Endothelial cell of umbilical vein (primary cell): ENCODE results near the gene ITPR2. TPM values are rescaled to one million over a fixed set of nuclear protein-coding genes. Genes with fewer than 3 reads are reported as not detected.

ENCODE experiments used
- BruUV-seq: library from RNA; stranded (reverse); fragments of 400-500 nt; replicated peaks from 2 replicates; lab custom pipeline; 2021; lab: Mats Ljungman, UMichigan
- CTCF ChIA-PET: fragments of 300-600, 350-600 bp; sonication (Branson Sonifier 250); formaldehyde crosslinking; loops from one replicate; lab custom pipeline; 2021; ENCODE audit warnings: antibody characterized with exemption, inconsistent platforms; lab: Charles Lee
- POLR2A ChIA-PET: fragments of 300-600, 350-600 bp; sonication (Branson Sonifier 250); formaldehyde crosslinking; loops from one replicate; lab custom pipeline; 2021; ENCODE audit warnings: antibody characterized with exemption, inconsistent platforms; lab: Charles Lee
- DNase-seq: peaks from one replicate; pipeline ENCODE4 v3.0.0-alpha.2; 2011; ENCODE audit warnings: low read depth, low spot score
- FAIRE-seq: peaks from 2 replicates; lab custom pipeline; 2011; peaks lifted over from hg19 to GRCh38; lab: Jason Lieb, UNC
- H2AFZ ChIP-seq: 2 replicates; pipeline ENCODE4 v1.6.0; 2012; ENCODE audit warnings: low read depth, low read length, control low read depth, inconsistent platforms
- H3K27ac ChIP-seq: 2 replicates; pipeline ENCODE4 v1.5.1; 2011; ENCODE audit warnings: low read depth, mild to moderate bottlenecking, control low read depth, low read length, moderate library complexity; ENCODE audit not compliant: insufficient read depth
- H3K27me3 ChIP-seq, 2 experiments: 2 replicates each; pipeline versions ENCODE4 v1.6.0 to v1.6.1; 2011; ENCODE audit warnings: low read length in 2 of 2, mixed read lengths in 1 of 2; ENCODE audit not compliant: control insufficient read depth in 2 of 2, insufficient read depth in 2 of 2
- H3K36me3 ChIP-seq, 2 experiments: 2 replicates in 1 of 2; 3 replicates in 1 of 2; pipeline ENCODE4 v1.5.1; 2011; ENCODE audit warnings: low read length in 2 of 2, mild to moderate bottlenecking in 1 of 2, moderate library complexity in 1 of 2; ENCODE audit not compliant: control insufficient read depth in 2 of 2, insufficient read depth in 2 of 2; ENCODE audit errors: extremely low read depth in 1 of 2
- H3K4me1 ChIP-seq: 3 replicates; pipeline ENCODE4 v1.5.1; 2011; ENCODE audit warnings: mild to moderate bottlenecking, low read length; ENCODE audit not compliant: control insufficient read depth, insufficient read depth; ENCODE audit errors: extremely low read depth
- H3K4me2 ChIP-seq: 2 replicates; pipeline ENCODE4 v1.6.1; 2011; ENCODE audit warnings: low read length, control low read depth, mixed read lengths; ENCODE audit not compliant: insufficient read depth
- H3K4me3 ChIP-seq, 3 experiments: fragments of 200-600 bp in 1 of 3; sonication (generic), shearing (Covaris generic) in 1 of 3; replicated peaks in 1 of 3; 2 replicates each; pipeline ENCODE4 v1.5.1; 2011 to 2016; ENCODE audit warnings: control low read depth in 3 of 3, low read length in 3 of 3, mild to moderate bottlenecking in 2 of 3, inconsistent platforms in 1 of 3, low read depth in 1 of 3, moderate library complexity in 1 of 3; ENCODE audit not compliant: insufficient read depth in 1 of 3
- H3K79me2 ChIP-seq: 2 replicates; pipeline ENCODE4 v1.6.0; 2012; ENCODE audit warnings: low read length, inconsistent platforms; ENCODE audit not compliant: control insufficient read depth, insufficient read depth
- H3K9ac ChIP-seq: replicated peaks from 2 replicates; pipeline ENCODE3; 2011; ENCODE audit warnings: low read length, control low read depth; ENCODE audit not compliant: insufficient read depth; ENCODE audit errors: extremely low read depth
- H3K9me1 ChIP-seq: replicated peaks from 3 replicates; pipeline ENCODE4 v1.6.0; 2011; ENCODE audit warnings: mild to moderate bottlenecking, low read length; ENCODE audit not compliant: control insufficient read depth, insufficient read depth; ENCODE audit errors: extremely low read depth
- H3K9me3 ChIP-seq: replicated peaks from 2 replicates; pipeline ENCODE4 v1.5.1; 2012; ENCODE audit warnings: low read length, inconsistent platforms; ENCODE audit not compliant: control insufficient read depth, insufficient read depth
- H4K20me1 ChIP-seq: replicated peaks from 2 replicates; pipeline ENCODE3; 2011; ENCODE audit warnings: mild to moderate bottlenecking, low read length; ENCODE audit not compliant: control insufficient read depth, insufficient read depth; ENCODE audit errors: extremely low read depth
- CTCF ChIP-seq, 2 donors: IDR thresholded peaks; 1 replicate in 1 of 2; 2 replicates in 1 of 2; pipeline ENCODE4 v1.5.1; 2011; ENCODE audit warnings: low read length in 2 of 2, mild to moderate bottlenecking in 2 of 2, moderate library complexity in 2 of 2, control low read depth in 1 of 2, inconsistent platforms in 1 of 2, low read depth in 1 of 2; ENCODE audit not compliant: insufficient read depth in 1 of 2; ENCODE audit errors: extremely low read depth in 1 of 2
- EZH2 ChIP-seq: IDR thresholded peaks from 2 replicates; pipeline ENCODE4 v1.6.1; 2012; ENCODE audit warnings: borderline replicate concordance, low read depth, mild to moderate bottlenecking, moderate library complexity, low read length, inconsistent platforms; ENCODE audit not compliant: severe bottlenecking
- FOS ChIP-seq: IDR thresholded peaks from 2 replicates; pipeline ENCODE4 v1.6.1; 2011; ENCODE audit warnings: mild to moderate bottlenecking, low read length, moderate library complexity, borderline replicate concordance; ENCODE audit not compliant: insufficient read depth
- GATA2 ChIP-seq: IDR thresholded peaks from 2 replicates; pipeline ENCODE4 v1.7.0; 2011; ENCODE audit warnings: low read depth, mild to moderate bottlenecking, moderate library complexity, mixed read lengths, low read length; ENCODE audit not compliant: insufficient read length, insufficient read depth
- JUN ChIP-seq: IDR thresholded peaks from 2 replicates; pipeline ENCODE4 v1.6.1; 2011; ENCODE audit warnings: borderline replicate concordance, low read depth; ENCODE audit not compliant: insufficient read length, insufficient read depth
- MAX ChIP-seq: IDR thresholded peaks from 2 replicates; pipeline ENCODE4 v1.6.1; 2011; ENCODE audit not compliant: insufficient read depth, insufficient read length
- MYC ChIP-seq: IDR thresholded peaks from one replicate; pipeline ENCODE4 v1.6.1; 2011; ENCODE audit warnings: mild to moderate bottlenecking, low read depth, low read length
- POLR2A ChIP-seq: IDR thresholded peaks from 2 replicates; pipeline ENCODE4 v1.6.1; 2012; ENCODE audit warnings: low read depth, mild to moderate bottlenecking, control low read depth, low read length
- POLR2AphosphoS5 ChIP-seq: IDR thresholded peaks from 2 replicates; pipeline ENCODE4 v1.6.1; 2012; ENCODE audit warnings: low read depth, mild to moderate bottlenecking, control low read depth, low read length, moderate library complexity; ENCODE audit not compliant: insufficient read depth
- dilution Hi-C: fragments of 300-500 bp; cut with MboI; formaldehyde crosslinking; loops from one replicate; pipeline ENCODE4 v1.15.0; 2019; ENCODE audit warnings: low sequenced_read_pairs; ENCODE audit not compliant: extremely low pct_ligation_motif_present
- intact Hi-C: fragments of 100-400 bp; cut with micrococcal nuclease; formaldehyde crosslinking; loops from one replicate; pipeline ENCODE4 v1.10.0; 2022
- polyA plus RNA-seq, 4 experiments: library from polyadenylated mRNA; depleted of rRNA in 3 of 4; stranded (reverse) in 3 of 4; unstranded in 1 of 4; fragments of >200 nt; gene quantifications; 2 replicates each; pipeline versions ENCODE4 v1.2.1 to v1.2.3, GENCODE V29; 2011 to 2012; ENCODE audit warnings: missing spikeins in 1 of 4
- total RNA-seq: library from RNA; stranded (reverse); gene quantifications from 2 replicates; pipeline ENCODE4 v1.2.3, GENCODE V29; 2021

ITPR2 gene
- total and polyA plus RNA-seq, 2 donors (not counting 3 experiments of a cell fraction or from before 2014, with no cell fraction given), result 16.2 to 86.8 TPM

- Histone ChIP-seq H3K79me2 (no peaks in the 10 kb centered on the region), H3K9ac (no peak overlapping the region), H3K9me3 (no peaks in the 10 kb centered on the region), H3K4me1 (no peaks in the 10 kb centered on the region), H4K20me1 (no peaks in the 10 kb centered on the region), H3K4me2 (no peak overlapping the region), H3K9me1 (no peaks in the 10 kb centered on the region), H3K27me3 (no peaks in the 10 kb centered on the region), H3K4me3 (no peak overlapping the region), H2AFZ (no peak overlapping the region), H3K27ac (no peak overlapping the region), H3K36me3 (peaks cover 5% of the 10 kb centered on the region in 2 experiments)
- CTCF ChIA-PET, result interaction anchor here (1.5 kb wide), 1 partner anchor 432 kb away, joined by 3 read pairs; no protein-coding TSS in a partner anchor
- POLR2A ChIA-PET, result no interaction called here
- no peak for FAIRE-seq
- no TSS peak for BruUV-seq
- DNase-seq, result no peak
- dilution Hi-C loops (no loop called here), intact Hi-C loops (no loop called here)
- TF ChIP-seq JUN (no peak), EZH2 (no peak), POLR2AphosphoS5 (no peak)
These were observed 281.6 kb downstream of the ITPR2 start for GRCh38 chr12:26551385-26551784.

GRCh38 chr12:26548227-26548626 lies 284.8 kb downstream of the ITPR2 start:
- Histone ChIP-seq H3K9me3 (no peaks in the 10 kb centered on the region), H4K20me1 (no peaks in the 10 kb centered on the region), H3K4me1 (no peaks in the 10 kb centered on the region), H3K27ac (no peak overlapping the region), H2AFZ (no peak overlapping the region), H3K36me3 (no peaks in the 10 kb centered on the region), H3K4me3 (no peak overlapping the region), H3K79me2 (no peaks in the 10 kb centered on the region), H3K4me2 (no peak overlapping the region), H3K9me1 (no peaks in the 10 kb centered on the region), H3K9ac (no peak overlapping the region), H3K27me3 (no peaks in the 10 kb centered on the region)
- ChIA-PET POLR2A (no interaction called here), CTCF (no interaction called here)
- DNase-seq (no peak), FAIRE-seq (no peak)
- BruUV-seq, result no TSS peak
- no peak for TF ChIP-seq POLR2A
- TF ChIP-seq MAX, result no peak
- no peak for TF ChIP-seq JUN
- no peak for TF ChIP-seq FOS
- no peak for TF ChIP-seq EZH2
- TF ChIP-seq CTCF (IDR thresholded peaks at IDR 0.05; ENCODE audit: extremely low read depth in 1 of 2, insufficient read depth in 1 of 2, low read depth in 1 of 2, low read length in 2 of 2), result no peak
- TF ChIP-seq POLR2AphosphoS5, result no peak
- TF ChIP-seq GATA2, result no peak
- TF ChIP-seq MYC, result no peak
- intact Hi-C loops (no loop called here), dilution Hi-C loops (no loop called here)
